Liver (tissue), 9 donors: ENCODE results near the gene NEIL3. TPM values are rescaled to one million over a fixed set of nuclear protein-coding genes. Genes with fewer than 3 reads are reported as not detected.

Experiments
- DNase-seq: peaks from one replicate; pipeline ENCODE4 v3.0.0-alpha.2; 2017; ENCODE audit warnings: low spot score
- H3K27ac ChIP-seq, 2 donors: one replicate each; pipeline ENCODE4 v1.7.0; 2013; ENCODE audit warnings: inconsistent platforms in 2 of 2, low read length in 2 of 2, control low read depth in 1 of 2, low read depth in 1 of 2, mild to moderate bottlenecking in 1 of 2
- H3K27me3 ChIP-seq, 4 donors: one replicate each; pipeline versions ENCODE4 v1.6.1 to v1.7.0; 2013; ENCODE audit warnings: low read length in 3 of 4, inconsistent platforms in 1 of 4, mild to moderate bottlenecking in 1 of 4, moderate library complexity in 1 of 4; ENCODE audit not compliant: control insufficient read depth in 4 of 4, insufficient read depth in 4 of 4
- H3K36me3 ChIP-seq, 4 donors: one replicate each; pipeline versions ENCODE4 v1.6.1 to v1.7.0; 2013; ENCODE audit warnings: low read length in 3 of 4, mild to moderate bottlenecking in 3 of 4, low read depth in 1 of 4, moderate library complexity in 1 of 4; ENCODE audit not compliant: control insufficient read depth in 4 of 4, insufficient read depth in 3 of 4
- H3K4me1 ChIP-seq, 4 donors: one replicate each; pipeline versions ENCODE4 v1.6.1 to v1.7.0; 2013; ENCODE audit warnings: low read length in 3 of 4, mild to moderate bottlenecking in 3 of 4, moderate library complexity in 1 of 4; ENCODE audit not compliant: control insufficient read depth in 4 of 4, insufficient read depth in 4 of 4
- H3K4me3 ChIP-seq, 3 donors: one replicate each; pipeline versions ENCODE4 v1.6.1 to v1.7.0; 2013; ENCODE audit warnings: low read length in 3 of 3, control low read depth in 1 of 3, low read depth in 1 of 3, mild to moderate bottlenecking in 1 of 3
- H3K9ac ChIP-seq, 2 donors: one replicate each; pipeline ENCODE4 v1.7.0; 2013; ENCODE audit warnings: low read length in 2 of 2, mild to moderate bottlenecking in 2 of 2, moderate library complexity in 2 of 2, control low read depth in 1 of 2, low read depth in 1 of 2
- H3K9me3 ChIP-seq, 4 donors: one replicate each; pipeline versions ENCODE4 v1.6.1 to v1.7.0; 2013; ENCODE audit warnings: low read length in 3 of 4; ENCODE audit not compliant: control insufficient read depth in 4 of 4
- EGR1 ChIP-seq, 2 donors: IDR thresholded peaks; 2 replicates each; pipeline ENCODE4 v1.6.1; 2016 to 2018; ENCODE audit warnings: antibody characterized with exemption in 2 of 2, low read depth in 2 of 2
- FOXA1 ChIP-seq: IDR thresholded peaks from 2 replicates; pipeline ENCODE4 v1.6.1; 2016; ENCODE audit warnings: antibody characterized with exemption
- FOXA2 ChIP-seq: IDR thresholded peaks from 2 replicates; pipeline ENCODE4 v1.6.1; 2016; ENCODE audit warnings: antibody characterized with exemption
- GABPA ChIP-seq, 2 donors: IDR thresholded peaks in 1 of 2; conservative IDR thresholded peaks in 1 of 2; 2 replicates each; pipeline ENCODE4 v1.6.1; 2016; ENCODE audit warnings: antibody characterized with exemption in 2 of 2, mild to moderate bottlenecking in 1 of 2, moderate library complexity in 1 of 2
- HNF4A ChIP-seq, 2 donors: conservative IDR thresholded peaks; 2 replicates each; pipeline ENCODE4 v1.6.1; 2016; ENCODE audit warnings: antibody characterized with exemption in 2 of 2, mild to moderate bottlenecking in 2 of 2
- JUND ChIP-seq, 2 donors: IDR thresholded peaks; 2 replicates each; pipeline ENCODE4 v1.6.1; 2016; ENCODE audit warnings: antibody characterized with exemption in 2 of 2
- MAX ChIP-seq: IDR thresholded peaks from 2 replicates; pipeline ENCODE4 v1.6.1; 2016; ENCODE audit warnings: antibody characterized with exemption
- RAD21 ChIP-seq, 2 donors: IDR thresholded peaks; 2 replicates each; pipeline ENCODE4 v1.6.1; 2016; ENCODE audit warnings: antibody characterized with exemption in 2 of 2, mild to moderate bottlenecking in 2 of 2
- RXRA ChIP-seq, 2 donors: IDR thresholded peaks; 2 replicates each; pipeline ENCODE4 v1.6.1; 2017 to 2018; ENCODE audit warnings: antibody characterized with exemption in 2 of 2, mild to moderate bottlenecking in 1 of 2
- SP1 ChIP-seq: IDR thresholded peaks from 2 replicates; pipeline ENCODE4 v1.6.1; 2018; ENCODE audit warnings: antibody characterized with exemption, mild to moderate bottlenecking
- TAF1 ChIP-seq: conservative IDR thresholded peaks from 2 replicates; pipeline ENCODE4 v1.6.1; 2016; ENCODE audit warnings: antibody characterized with exemption, mild to moderate bottlenecking
- YY1 ChIP-seq: IDR thresholded peaks from 2 replicates; pipeline ENCODE4 v1.6.1; 2016; ENCODE audit warnings: antibody characterized with exemption, mild to moderate bottlenecking
- ZBTB33 ChIP-seq: IDR thresholded peaks from 2 replicates; pipeline ENCODE4 v1.6.1; 2016; ENCODE audit warnings: antibody characterized with exemption
- WGBS: extraction: QIAGEN DNeasy Blood & Tissue Kit; methylation state at CpG from one replicate; pipeline ENCODE4 v1.1.7; 2013; 5-methylcytosine and 5-hydroxymethylcytosine counted together
- polyA plus RNA-seq, 2 donors: library from polyadenylated mRNA; stranded (reverse) in 1 of 2; unstranded in 1 of 2; fragments of 200-250 nt in 1 of 2; fragments of >200 nt in 1 of 2; fragmentation: Nextera tagmentation in 1 of 2; extraction: Ambion mirVana in 1 of 2; gene quantifications; one replicate each; pipeline versions ENCODE4 v1.2.1 to v1.2.3, GENCODE V29; 2013 to 2015
- total RNA-seq, 2 donors: library from RNA; depleted of rRNA; stranded (reverse); fragments of >200 nt; gene quantifications; one replicate each; pipeline ENCODE4 v1.2.3, GENCODE V29; 2014
- TF ChIP-seq, protein P1 (sequence below): fragments of 150-350 bp; IDR thresholded peaks from 2 replicates; pipeline ENCODE4 v1.5.1; 2017; ENCODE audit warnings: improper control_type of control experiment, low read depth, low read length; ENCODE audit not compliant: missing input control
- TF ChIP-seq, protein P2 (sequence below): IDR thresholded peaks from 2 replicates; pipeline ENCODE4 v1.6.1; 2016; ENCODE audit warnings: antibody characterized with exemption, mild to moderate bottlenecking
- donor health status: healthy.
- donor health status: healthy.
- donor health status: healthy.
- donor health status: healthy.
- donor health status: healthy.

NEIL3 gene
- total and polyA plus RNA-seq, 4 donors, result 0.07 to 11.0 (median 0.19) TPM

- Histone ChIP-seq H3K27ac (no peak overlapping the region), H3K4me1 (no peaks in the 10 kb centered on the region), H3K9ac (no peak overlapping the region), H3K9me3 (no peaks in the 10 kb centered on the region), H3K36me3 (no peaks in the 10 kb centered on the region), H3K27me3 (no peaks in the 10 kb centered on the region), H3K4me3 (no peak overlapping the region)
- TF ChIP-seq RAD21 (IDR thresholded peaks at IDR 0.05) (no peak), FOXA2 (no peak), JUND (IDR thresholded peaks at IDR 0.05) (no peak), SP1 (no peak), HNF4A (conservative IDR thresholded peaks at IDR 0.05) (no peak), GABPA (IDR thresholded peaks at IDR 0.05 in 1 of 2, conservative IDR thresholded peaks at IDR 0.05 in 1 of 2) (no peak), RXRA (IDR thresholded peaks at IDR 0.05) (no peak), MAX (no peak)
- TF ChIP-seq, protein P1, sequence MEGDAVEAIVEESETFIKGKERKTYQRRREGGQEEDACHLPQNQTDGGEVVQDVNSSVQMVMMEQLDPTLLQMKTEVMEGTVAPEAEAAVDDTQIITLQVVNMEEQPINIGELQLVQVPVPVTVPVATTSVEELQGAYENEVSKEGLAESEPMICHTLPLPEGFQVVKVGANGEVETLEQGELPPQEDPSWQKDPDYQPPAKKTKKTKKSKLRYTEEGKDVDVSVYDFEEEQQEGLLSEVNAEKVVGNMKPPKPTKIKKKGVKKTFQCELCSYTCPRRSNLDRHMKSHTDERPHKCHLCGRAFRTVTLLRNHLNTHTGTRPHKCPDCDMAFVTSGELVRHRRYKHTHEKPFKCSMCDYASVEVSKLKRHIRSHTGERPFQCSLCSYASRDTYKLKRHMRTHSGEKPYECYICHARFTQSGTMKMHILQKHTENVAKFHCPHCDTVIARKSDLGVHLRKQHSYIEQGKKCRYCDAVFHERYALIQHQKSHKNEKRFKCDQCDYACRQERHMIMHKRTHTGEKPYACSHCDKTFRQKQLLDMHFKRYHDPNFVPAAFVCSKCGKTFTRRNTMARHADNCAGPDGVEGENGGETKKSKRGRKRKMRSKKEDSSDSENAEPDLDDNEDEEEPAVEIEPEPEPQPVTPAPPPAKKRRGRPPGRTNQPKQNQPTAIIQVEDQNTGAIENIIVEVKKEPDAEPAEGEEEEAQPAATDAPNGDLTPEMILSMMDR, result no peak
- DNase-seq, result no peak
- 95% methylated on average over 1 of the region's 1 CpG for WGBS
Observed at GRCh38 chr4:177288335-177288734, 21.3 kb upstream of the NEIL3 start.

DNA sequence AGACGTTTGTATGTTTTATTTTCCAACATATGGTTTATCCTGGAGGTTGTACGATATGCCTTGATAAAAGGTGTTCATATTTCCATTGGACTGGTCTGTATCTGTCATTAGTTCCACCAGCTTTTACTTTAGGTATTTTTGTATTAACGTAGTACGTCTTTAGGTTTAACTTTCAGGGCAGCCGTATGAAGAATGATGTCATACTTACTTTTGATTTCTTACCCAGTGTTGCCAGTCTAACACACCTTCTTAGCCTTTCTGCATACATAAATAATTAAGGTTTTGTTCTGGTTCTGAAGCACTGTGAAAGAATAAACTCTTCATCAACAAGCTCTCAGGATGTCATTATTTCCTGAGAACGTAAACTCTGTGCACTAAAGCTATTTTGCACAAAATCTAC is 18.9 kb upstream of the NEIL3 start:
- no peak overlapping the region for H3K9ac ChIP-seq
- no peak for DNase-seq
- H3K27me3 ChIP-seq, result no peaks in the 10 kb centered on the region
- no peaks in the 10 kb centered on the region for H3K36me3 ChIP-seq
- TF ChIP-seq EGR1 (IDR thresholded peaks at IDR 0.05; ENCODE audit: low read depth in 2 of 2) (no peak), RXRA (IDR thresholded peaks at IDR 0.05) (no peak), FOXA2 (no peak)
- TF ChIP-seq, protein P2, sequence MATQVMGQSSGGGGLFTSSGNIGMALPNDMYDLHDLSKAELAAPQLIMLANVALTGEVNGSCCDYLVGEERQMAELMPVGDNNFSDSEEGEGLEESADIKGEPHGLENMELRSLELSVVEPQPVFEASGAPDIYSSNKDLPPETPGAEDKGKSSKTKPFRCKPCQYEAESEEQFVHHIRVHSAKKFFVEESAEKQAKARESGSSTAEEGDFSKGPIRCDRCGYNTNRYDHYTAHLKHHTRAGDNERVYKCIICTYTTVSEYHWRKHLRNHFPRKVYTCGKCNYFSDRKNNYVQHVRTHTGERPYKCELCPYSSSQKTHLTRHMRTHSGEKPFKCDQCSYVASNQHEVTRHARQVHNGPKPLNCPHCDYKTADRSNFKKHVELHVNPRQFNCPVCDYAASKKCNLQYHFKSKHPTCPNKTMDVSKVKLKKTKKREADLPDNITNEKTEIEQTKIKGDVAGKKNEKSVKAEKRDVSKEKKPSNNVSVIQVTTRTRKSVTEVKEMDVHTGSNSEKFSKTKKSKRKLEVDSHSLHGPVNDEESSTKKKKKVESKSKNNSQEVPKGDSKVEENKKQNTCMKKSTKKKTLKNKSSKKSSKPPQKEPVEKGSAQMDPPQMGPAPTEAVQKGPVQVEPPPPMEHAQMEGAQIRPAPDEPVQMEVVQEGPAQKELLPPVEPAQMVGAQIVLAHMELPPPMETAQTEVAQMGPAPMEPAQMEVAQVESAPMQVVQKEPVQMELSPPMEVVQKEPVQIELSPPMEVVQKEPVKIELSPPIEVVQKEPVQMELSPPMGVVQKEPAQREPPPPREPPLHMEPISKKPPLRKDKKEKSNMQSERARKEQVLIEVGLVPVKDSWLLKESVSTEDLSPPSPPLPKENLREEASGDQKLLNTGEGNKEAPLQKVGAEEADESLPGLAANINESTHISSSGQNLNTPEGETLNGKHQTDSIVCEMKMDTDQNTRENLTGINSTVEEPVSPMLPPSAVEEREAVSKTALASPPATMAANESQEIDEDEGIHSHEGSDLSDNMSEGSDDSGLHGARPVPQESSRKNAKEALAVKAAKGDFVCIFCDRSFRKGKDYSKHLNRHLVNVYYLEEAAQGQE, result no peak
- H3K27ac ChIP-seq, result no peak overlapping the region
- H3K4me3 ChIP-seq, result no peak overlapping the region
- no peaks in the 10 kb centered on the region for H3K4me1 ChIP-seq
- 83% methylated on average over 6 of the region's 6 CpGs for WGBS
- no peaks in the 10 kb centered on the region for H3K9me3 ChIP-seq

- Histone ChIP-seq H3K9ac (no peak overlapping the region), H3K27ac (no peak overlapping the region), H3K4me1 (no peaks in the 10 kb centered on the region), H3K4me3 (no peak overlapping the region), H3K36me3 (no peaks in the 10 kb centered on the region), H3K9me3 (no peaks in the 10 kb centered on the region), H3K27me3 (no peaks in the 10 kb centered on the region)
- DNase-seq, result no peak
- TF ChIP-seq ZBTB33, result no peak
- no peak for TF ChIP-seq JUND (IDR thresholded peaks at IDR 0.05)
- TF ChIP-seq YY1, result no peak
- TF ChIP-seq SP1, result no peak
- TF ChIP-seq FOXA1, result no peak
- TF ChIP-seq RAD21 (IDR thresholded peaks at IDR 0.05), result no peak
- TF ChIP-seq MAX, result no peak
- no peak for TF ChIP-seq TAF1
- TF ChIP-seq GABPA (IDR thresholded peaks at IDR 0.05 in 1 of 2, conservative IDR thresholded peaks at IDR 0.05 in 1 of 2), result no peak
- TF ChIP-seq RXRA (IDR thresholded peaks at IDR 0.05), result no peak
- TF ChIP-seq HNF4A (conservative IDR thresholded peaks at IDR 0.05), result no peak
- 97% methylated on average over 2 of the region's 2 CpGs for WGBS
Observed at GRCh38 chr4:177292171-177292570, 17.5 kb upstream of the NEIL3 start.
